ENCODE results near the gene MRPL23.

MRPL23 gene

GRCh38 chr11:1952806-1953482 is 5.8 kb downstream of the MRPL23 start:
- no peak overlapping the region for H3K4me3 Mint-ChIP-seq
- no peak overlapping the region for H3K27ac Mint-ChIP-seq
- H3K36me3 Mint-ChIP-seq (ENCODE audit: low read depth), result no peaks in the 10 kb centered on the region
- no peaks in the 10 kb centered on the region for H3K27me3 Mint-ChIP-seq
- DNase-seq, result no peak
- H3K4me1 Mint-ChIP-seq (ENCODE audit: low read depth), result no peaks in the 10 kb centered on the region
- H3K9me3 Mint-ChIP-seq, result no peaks in the 10 kb centered on the region

GRCh38 chr11:1953489-1954266 is 6.5 kb downstream of the MRPL23 start:
- no peaks in the 10 kb centered on the region for H3K4me1 Mint-ChIP-seq (ENCODE audit: low read depth)
- H3K36me3 Mint-ChIP-seq (ENCODE audit: low read depth), result no peaks in the 10 kb centered on the region
- H3K4me3 Mint-ChIP-seq, result no peak overlapping the region
- H3K27me3 Mint-ChIP-seq, result no peaks in the 10 kb centered on the region
- no peaks in the 10 kb centered on the region for H3K9me3 Mint-ChIP-seq
- peak; percentile 41 for DNase-seq
- no peak overlapping the region for H3K27ac Mint-ChIP-seq

GRCh38 chr11:1958367-1958766 is 11.2 kb downstream of the MRPL23 start:
- Mint-ChIP-seq H3K27ac (no peak overlapping the region), H3K36me3 (ENCODE audit: low read depth) (no peaks in the 10 kb centered on the region), H3K9me3 (no peaks in the 10 kb centered on the region), H3K4me3 (no peak overlapping the region), H3K4me1 (ENCODE audit: low read depth) (no peaks in the 10 kb centered on the region), H3K27me3 (no peaks in the 10 kb centered on the region)
- no peak for DNase-seq

GRCh38 chr11:1959786-1960185 is 12.7 kb downstream of the MRPL23 start:
- H3K9me3 Mint-ChIP-seq, result no peaks in the 10 kb centered on the region
- no peaks in the 10 kb centered on the region for H3K27me3 Mint-ChIP-seq
- DNase-seq, result no peak
- H3K27ac Mint-ChIP-seq, result no peak overlapping the region
- no peak overlapping the region for H3K4me3 Mint-ChIP-seq
- no peaks in the 10 kb centered on the region for H3K36me3 Mint-ChIP-seq (ENCODE audit: low read depth)
- no peaks in the 10 kb centered on the region for H3K4me1 Mint-ChIP-seq (ENCODE audit: low read depth)

- H3K36me3 Mint-ChIP-seq (ENCODE audit: low read depth), result no peaks in the 10 kb centered on the region
- H3K27me3 Mint-ChIP-seq, result no peaks in the 10 kb centered on the region
- no peak overlapping the region for H3K4me3 Mint-ChIP-seq
- no peak overlapping the region for H3K27ac Mint-ChIP-seq
- no peak for DNase-seq
- no peaks in the 10 kb centered on the region for H3K9me3 Mint-ChIP-seq
- H3K4me1 Mint-ChIP-seq (ENCODE audit: low read depth), result no peaks in the 10 kb centered on the region
Observed at GRCh38 chr11:1963864-1964263, 16.7 kb downstream of the MRPL23 start.

- no peak for DNase-seq
- Mint-ChIP-seq H3K4me3 (no peak overlapping the region), H3K27me3 (no peaks in the 10 kb centered on the region), H3K9me3 (no peaks in the 10 kb centered on the region), H3K36me3 (ENCODE audit: low read depth) (no peaks in the 10 kb centered on the region), H3K27ac (no peak overlapping the region), H3K4me1 (ENCODE audit: low read depth) (no peaks in the 10 kb centered on the region)
Observed at GRCh38 chr11:1964348-1964747, 17.2 kb downstream of the MRPL23 start.

GRCh38 chr11:1964955-1965354 is 17.8 kb downstream of the MRPL23 start:
- DNase-seq, result no peak
- Mint-ChIP-seq H3K27me3 (no peaks in the 10 kb centered on the region), H3K9me3 (no peaks in the 10 kb centered on the region), H3K27ac (no peak overlapping the region), H3K36me3 (ENCODE audit: low read depth) (no peaks in the 10 kb centered on the region), H3K4me3 (no peak overlapping the region), H3K4me1 (ENCODE audit: low read depth) (no peaks in the 10 kb centered on the region)

- Mint-ChIP-seq H3K36me3 (ENCODE audit: low read depth) (no peaks in the 10 kb centered on the region), H3K9me3 (no peaks in the 10 kb centered on the region), H3K27ac (no peak overlapping the region), H3K4me1 (ENCODE audit: low read depth) (no peaks in the 10 kb centered on the region), H3K27me3 (no peaks in the 10 kb centered on the region), H3K4me3 (no peak overlapping the region)
- no peak for DNase-seq
Observed at GRCh38 chr11:1966531-1966930, 19.4 kb downstream of the MRPL23 start.

GRCh38 chr11:1967641-1968225 is 20.6 kb downstream of the MRPL23 start:
- Mint-ChIP-seq H3K27me3 (no peaks in the 10 kb centered on the region), H3K9me3 (no peaks in the 10 kb centered on the region), H3K36me3 (ENCODE audit: low read depth) (no peaks in the 10 kb centered on the region), H3K4me1 (ENCODE audit: low read depth) (no peaks in the 10 kb centered on the region), H3K4me3 (no peak overlapping the region), H3K27ac (no peak overlapping the region)
- DNase-seq, result no peak

- H3K27ac Mint-ChIP-seq, result no peak overlapping the region
- H3K4me1 Mint-ChIP-seq (ENCODE audit: low read depth), result no peaks in the 10 kb centered on the region
- no peaks in the 10 kb centered on the region for H3K9me3 Mint-ChIP-seq
- DNase-seq, result no peak
- no peaks in the 10 kb centered on the region for H3K36me3 Mint-ChIP-seq (ENCODE audit: low read depth)
- H3K27me3 Mint-ChIP-seq, result no peaks in the 10 kb centered on the region
- H3K4me3 Mint-ChIP-seq, result no peak overlapping the region
Observed at GRCh38 chr11:1968454-1969002, 21.4 kb downstream of the MRPL23 start.

- Mint-ChIP-seq H3K4me1 (ENCODE audit: low read depth) (no peaks in the 10 kb centered on the region), H3K27ac (no peak overlapping the region)
Observed at GRCh38 chr11:1969035-1969434, 21.9 kb downstream of the MRPL23 start.

GRCh38 chr11:1969776-1970175 is 22.6 kb downstream of the MRPL23 start:
- no peak overlapping the region for H3K4me3 Mint-ChIP-seq
- no peaks in the 10 kb centered on the region for H3K36me3 Mint-ChIP-seq (ENCODE audit: low read depth)
- DNase-seq, result no peak
- no peak overlapping the region for H3K27ac Mint-ChIP-seq
- H3K4me1 Mint-ChIP-seq (ENCODE audit: low read depth), result no peaks in the 10 kb centered on the region
- H3K9me3 Mint-ChIP-seq, result no peaks in the 10 kb centered on the region
- H3K27me3 Mint-ChIP-seq, result no peaks in the 10 kb centered on the region

More at GRCh38 chr11:1969035-1969434, 21.9 kb downstream of the MRPL23 start:
- DNase-seq, result no peak
- Mint-ChIP-seq H3K36me3 (ENCODE audit: low read depth) (no peaks in the 10 kb centered on the region), H3K27me3 (no peaks in the 10 kb centered on the region), H3K4me3 (no peak overlapping the region), H3K9me3 (no peaks in the 10 kb centered on the region)

- H3K4me1 Mint-ChIP-seq (ENCODE audit: low read depth), result no peaks in the 10 kb centered on the region
- no peaks in the 10 kb centered on the region for H3K9me3 Mint-ChIP-seq
- H3K36me3 Mint-ChIP-seq (ENCODE audit: low read depth), result no peaks in the 10 kb centered on the region
- no peak overlapping the region for H3K27ac Mint-ChIP-seq
- DNase-seq, result no peak
- H3K27me3 Mint-ChIP-seq, result no peaks in the 10 kb centered on the region
- no peak overlapping the region for H3K4me3 Mint-ChIP-seq
Observed at GRCh38 chr11:1970956-1971355, 23.8 kb downstream of the MRPL23 start.

- no peak overlapping the region for H3K4me3 Mint-ChIP-seq
- H3K4me1 Mint-ChIP-seq (ENCODE audit: low read depth), result no peaks in the 10 kb centered on the region
- H3K27ac Mint-ChIP-seq, result no peak overlapping the region
- no peaks in the 10 kb centered on the region for H3K27me3 Mint-ChIP-seq
- no peaks in the 10 kb centered on the region for H3K9me3 Mint-ChIP-seq
- no peaks in the 10 kb centered on the region for H3K36me3 Mint-ChIP-seq (ENCODE audit: low read depth)
- no peak for DNase-seq
Observed at GRCh38 chr11:1975185-1975584, 28.1 kb downstream of the MRPL23 start.
